ENCODE measurements around the gene RPL13. TPM values are rescaled to one million over a fixed set of nuclear protein-coding genes. Genes with fewer than 3 reads are reported as not detected.

RPL13 gene
- 3,513 and 3,981 TPM in 2 replicates for total RNA-seq

DNA sequence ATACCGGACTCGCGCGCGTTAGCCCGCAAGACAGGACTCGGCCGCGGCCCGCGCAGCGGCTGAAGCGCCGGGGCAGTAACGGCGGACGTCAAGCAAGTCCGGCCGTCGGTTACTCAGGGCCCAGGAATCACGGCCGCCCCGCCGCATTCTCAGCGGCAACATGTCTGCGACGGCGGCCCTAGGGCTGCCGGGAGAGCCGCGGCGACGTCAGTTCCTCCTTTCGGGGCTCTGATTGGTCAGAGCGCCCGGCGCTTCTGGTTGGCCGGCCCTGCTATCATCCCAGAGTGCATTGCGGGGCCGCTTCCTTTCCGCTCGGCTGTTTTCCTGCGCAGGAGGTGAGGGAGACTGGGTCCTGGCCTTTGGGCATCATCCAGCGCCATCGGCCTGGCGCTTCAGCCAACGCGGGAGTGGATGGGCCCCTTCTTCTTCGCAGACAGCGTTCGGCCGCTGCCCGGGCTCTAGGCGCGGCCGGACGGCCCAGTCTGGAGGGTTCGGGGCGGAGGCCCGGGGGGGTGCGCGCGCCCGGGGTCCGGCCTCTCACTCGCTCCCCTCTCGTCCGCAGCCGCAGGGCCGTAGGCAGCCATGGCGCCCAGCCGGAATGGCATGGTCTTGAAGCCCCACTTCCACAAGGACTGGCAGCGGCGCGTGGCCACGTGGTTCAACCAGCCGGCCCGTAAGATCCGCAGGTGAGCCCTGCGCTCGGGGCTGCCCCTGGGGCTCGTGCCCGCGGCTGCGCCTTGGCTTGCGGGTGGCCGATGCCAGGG lies at the start of gene RPL13:
Gene RPL13 (plus strand): TSS at position 305 of the 764 bp plus-strand sequence. CDS start 278 bp downstream, at position 583.

GRCh38 chr16:89575247-89576152 lies 15.0 kb downstream of the RPL13 start, which contains the start of gene CPNE7:
TSS of gene CPNE7 (plus strand) at chr16:89575758. CDS start at chr16:89575898, 140 bp downstream.

GRCh38 chr16:89613231-89613953 lies 52.9 kb downstream of the RPL13 start, which contains the start of gene DPEP1:
TSS of gene DPEP1 (plus strand) at chr16:89613642. CDS start at chr16:89630411, 16,769 bp downstream.

Other genes starting within 250 kb of the RPL13 start
- 52.0 and 88.8 TPM in 2 replicates for gene ANKRD11, start 70.1 kb upstream of the RPL13 start, total RNA-seq
- 113 and 138 TPM in 2 replicates for gene SPG7, start 52.3 kb upstream of the RPL13 start, total RNA-seq
- gene CPNE7, start 15.1 kb downstream of the RPL13 start, total RNA-seq: 16.1 and 17.6 TPM in 2 replicates
- gene DPEP1, start 53.0 kb downstream of the RPL13 start, total RNA-seq: 2.0 and 2.5 TPM in 2 replicates
- gene CHMP1A, start 97.0 kb downstream of the RPL13 start, total RNA-seq: 103 and 106 TPM in 2 replicates
- gene SPATA33, start 97.2 kb downstream of the RPL13 start, total RNA-seq: 2.3 and 2.9 TPM in 2 replicates
- gene CDK10, start 126.0 kb downstream of the RPL13 start, total RNA-seq: 34.8 and 54.9 TPM in 2 replicates
- gene SPATA2L, start 141.0 kb downstream of the RPL13 start, total RNA-seq: 12.8 and 17.4 TPM in 2 replicates
- gene VPS9D1, start 160.2 kb downstream of the RPL13 start, total RNA-seq: 6.0 and 6.7 TPM in 2 replicates
- 20.2 and 30.4 TPM in 2 replicates for gene ZNF276, start 160.9 kb downstream of the RPL13 start, total RNA-seq

Data from endothelial cell of coronary artery (primary cell).